Measurements from ENCODE around the gene CGB7.
"Not testable (repeated sequence)": the region's sequence is repeated elsewhere in the genome, so short reads cannot be mapped to it uniquely, and the experiment has no call there.

CGB7 gene

DNA sequence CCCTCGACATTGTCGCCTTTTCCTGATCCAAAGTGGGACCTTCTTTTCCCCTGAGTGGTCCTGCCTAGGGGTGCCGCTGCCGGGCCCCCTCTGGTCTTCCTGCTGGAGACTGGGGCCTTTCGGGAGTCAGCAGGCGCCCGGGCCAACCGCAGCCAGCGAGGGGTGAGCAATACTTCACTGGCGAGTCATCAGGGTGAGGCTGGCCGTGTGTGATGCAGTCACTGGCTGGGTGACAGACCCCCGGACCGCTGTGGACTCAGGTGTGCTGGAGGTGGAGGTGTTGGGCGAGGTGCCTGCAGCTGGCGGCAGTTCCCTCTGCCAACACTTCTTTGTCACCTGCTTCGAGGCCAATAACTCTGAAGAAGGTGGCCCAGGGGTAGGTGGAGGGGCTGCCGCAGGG, 15.4 kb downstream of the CGB7 start:
- 0 out of 2 replicates have a peak, but pooled peaks cover 11% of the 10 kb centered on the region for H3K4me1 ChIP-seq
- H4K20me1 ChIP-seq = no peaks in the 10 kb centered on the region
- no peak for TF ChIP-seq Cebpa-rat (IDR thresholded peaks at IDR 0.05)
- H3K4me3 ChIP-seq = no peak overlapping the region
- no peaks in the 10 kb centered on the region for H3K36me3 ChIP-seq
- H3K27ac ChIP-seq = no peak overlapping the region
- no peak overlapping the region for H3K4me2 ChIP-seq
- no peaks in the 10 kb centered on the region for H3K27me3 ChIP-seq
- H3K9ac ChIP-seq = no peak overlapping the region
- H3K9me3 ChIP-seq = no peaks in the 10 kb centered on the region

DNA sequence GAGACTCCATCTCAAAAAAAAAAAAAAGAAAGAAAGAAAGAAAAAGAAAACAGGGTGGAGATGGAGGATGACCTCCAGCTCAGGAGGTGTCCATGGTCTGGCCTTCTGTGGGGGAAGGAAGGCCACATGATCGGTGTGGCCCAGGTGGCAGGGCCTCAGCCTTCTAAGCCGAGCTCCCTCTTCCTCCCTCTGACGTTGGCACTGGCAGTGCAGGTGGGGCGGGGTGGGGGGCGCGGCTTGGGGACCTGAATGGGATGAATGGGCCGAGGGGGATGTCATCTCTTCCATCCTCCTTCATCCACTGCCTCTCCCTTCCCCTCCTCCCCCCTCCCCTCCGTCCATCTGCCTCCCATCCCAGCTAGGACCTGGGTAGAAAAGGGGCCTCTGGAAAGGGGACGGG, 17.8 kb downstream of the CGB7 start:
- H3K4me2 ChIP-seq = peak overlapping the region; percentile 37; the same call in 1 of the 2 replicates
- H3K36me3 ChIP-seq, H3K4me3 ChIP-seq, H3K9me3 ChIP-seq, H3K9ac ChIP-seq, H3K27ac ChIP-seq, H4K20me1 ChIP-seq, H3K27me3 ChIP-seq: not testable (repeated sequence)
- 0 out of 2 replicates have a peak, but pooled peaks cover 11% of the 10 kb centered on the region for H3K4me1 ChIP-seq

DNA sequence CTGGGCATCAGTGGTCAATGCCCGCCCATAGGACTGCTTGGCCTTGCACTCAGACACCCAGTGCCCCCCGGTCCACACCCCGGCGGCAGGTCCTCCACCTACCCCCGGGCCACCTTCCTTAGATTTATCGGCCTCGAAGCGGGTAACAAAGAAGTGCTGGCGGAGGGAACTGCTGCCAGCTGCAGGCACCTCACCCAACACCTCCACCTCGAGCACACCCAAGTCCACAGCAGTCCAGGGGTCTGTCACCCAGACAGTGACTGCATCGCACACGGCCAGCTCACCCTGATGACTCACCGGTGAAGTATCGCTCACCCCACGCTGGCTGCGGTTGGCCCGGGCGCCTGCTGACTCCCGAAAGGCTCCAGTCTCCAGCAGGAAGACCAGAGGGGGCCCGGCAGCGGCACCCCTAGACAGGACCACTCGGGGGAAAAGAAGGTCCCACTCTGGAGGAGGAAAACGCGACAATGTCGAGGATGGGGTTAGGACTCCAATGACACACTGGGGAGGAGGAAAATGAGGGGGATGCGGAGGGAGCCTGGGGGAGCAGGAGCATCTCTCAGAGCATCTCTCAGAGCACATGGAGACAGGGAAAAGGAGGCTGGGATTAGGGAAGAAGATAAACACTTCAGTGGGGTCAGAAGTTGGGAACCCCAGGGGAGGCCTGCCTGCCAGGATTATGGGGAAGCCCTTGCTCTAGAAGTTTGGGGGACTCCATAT, 18.8 kb downstream of the CGB7 start:
- Histone ChIP-seq H3K4me2 (peak overlapping the region; percentile 37; the same call in 1 of the 2 replicates), H3K4me1 (0 out of 2 replicates have a peak, but pooled peaks cover 11% of the 10 kb centered on the region)
- not testable (repeated sequence) for H3K27me3 ChIP-seq, H3K27ac ChIP-seq, H3K9me3 ChIP-seq, H3K4me3 ChIP-seq, H4K20me1 ChIP-seq, H3K36me3 ChIP-seq, H3K9ac ChIP-seq

DNA sequence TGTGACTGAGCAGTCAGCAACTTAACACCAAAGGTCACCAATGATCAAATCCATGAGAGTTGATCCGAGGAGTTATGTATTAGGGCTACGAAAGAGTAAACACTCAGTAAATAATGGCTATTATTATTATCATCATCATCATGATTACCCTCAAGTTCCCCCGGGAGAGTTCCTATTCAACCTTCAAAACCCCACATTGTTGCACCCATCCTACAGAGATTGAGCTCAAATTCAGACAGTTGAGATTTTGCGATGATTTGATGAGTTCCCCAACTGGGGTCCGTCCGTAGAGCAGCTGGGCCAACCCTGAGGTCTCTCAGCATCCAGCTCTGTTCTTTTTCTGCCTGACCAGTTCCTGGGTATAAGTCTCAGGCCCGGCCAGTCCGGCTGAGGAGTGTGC, 19.4 kb downstream of the CGB7 start:
- H4K20me1 ChIP-seq, H3K27ac ChIP-seq, H3K9me3 ChIP-seq, H3K4me2 ChIP-seq, H3K9ac ChIP-seq, H3K4me3 ChIP-seq, H3K27me3 ChIP-seq, H3K36me3 ChIP-seq: not testable (repeated sequence)
- H3K4me1 ChIP-seq = 0 out of 2 replicates have a peak, but pooled peaks cover 11% of the 10 kb centered on the region

DNA sequence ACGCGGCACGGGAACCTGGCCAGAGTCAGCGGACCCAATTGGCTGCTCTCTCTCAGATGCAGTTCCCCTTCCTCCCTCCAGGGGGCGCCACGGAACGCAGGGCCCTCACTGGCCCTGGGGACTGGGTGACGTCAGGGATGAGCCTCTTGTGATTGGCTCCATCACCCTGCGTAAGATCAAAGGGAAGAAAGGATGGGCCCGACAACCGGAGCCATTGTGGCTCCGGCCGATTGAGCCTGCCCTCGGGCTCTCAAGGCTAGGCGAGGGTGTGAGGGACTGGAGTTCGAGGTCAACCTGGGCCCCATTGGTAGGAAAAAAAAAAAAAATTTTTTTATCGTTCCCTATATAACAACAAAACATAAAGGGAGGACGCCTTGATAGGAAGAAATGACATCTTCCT, 20.7 kb downstream of the CGB7 start, which contains the start of gene CGB1:
TSS of gene CGB1 (minus strand) at position 81 of the 400 bp plus-strand sequence. CDS start 184 bp downstream, outside the sequence.
- H4K20me1 ChIP-seq, H3K27ac ChIP-seq, H3K4me2 ChIP-seq, H3K9ac ChIP-seq, H3K4me3 ChIP-seq, H3K27me3 ChIP-seq, H3K36me3 ChIP-seq, H3K9me3 ChIP-seq: not testable (repeated sequence)
- H3K4me1 ChIP-seq = 0 out of 2 replicates have a peak, but pooled peaks cover 11% of the 10 kb centered on the region

DNA sequence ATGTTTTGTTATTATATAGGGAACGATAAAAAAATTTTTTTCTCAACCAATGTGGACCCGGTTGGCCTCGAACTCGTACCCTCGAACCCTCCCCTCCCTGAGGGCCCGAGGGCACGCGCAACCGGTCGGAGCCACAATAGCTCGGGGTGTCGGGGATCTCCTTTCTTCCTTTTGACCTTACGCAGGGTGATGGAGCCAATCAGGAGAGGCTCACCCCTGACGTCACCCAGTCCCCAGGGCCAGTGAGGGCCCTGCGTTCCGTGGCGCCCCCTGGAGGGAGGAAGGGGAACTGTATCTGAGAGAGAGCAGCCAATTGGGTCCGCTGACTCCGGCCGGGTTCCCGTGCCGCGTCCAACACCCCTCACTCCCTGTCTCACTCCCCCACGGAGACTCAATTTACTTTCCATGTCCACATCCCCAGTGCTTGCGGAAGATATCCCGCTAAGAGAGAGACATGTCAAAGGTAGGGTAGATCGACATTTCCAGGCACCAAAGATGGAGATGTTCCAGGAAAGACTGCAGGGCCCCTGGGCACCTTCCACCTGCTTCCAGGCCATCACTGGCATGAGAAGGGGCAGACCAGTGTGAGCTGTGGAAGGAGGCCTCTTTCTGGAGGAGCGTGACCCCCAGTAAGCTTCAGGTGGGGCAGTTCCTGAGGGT, 25.8 kb downstream of the CGB7 start, which contains the start of gene CGB2:
TSS of gene CGB2 (plus strand) at position 249 of the 660 bp plus-strand sequence. CDS start at position 455, 206 bp downstream.
- not testable (repeated sequence) for H3K4me2 ChIP-seq, H3K36me3 ChIP-seq, H3K4me1 ChIP-seq, H3K27ac ChIP-seq, H3K9ac ChIP-seq, H4K20me1 ChIP-seq, H3K4me3 ChIP-seq, H3K9me3 ChIP-seq, H3K27me3 ChIP-seq

DNA sequence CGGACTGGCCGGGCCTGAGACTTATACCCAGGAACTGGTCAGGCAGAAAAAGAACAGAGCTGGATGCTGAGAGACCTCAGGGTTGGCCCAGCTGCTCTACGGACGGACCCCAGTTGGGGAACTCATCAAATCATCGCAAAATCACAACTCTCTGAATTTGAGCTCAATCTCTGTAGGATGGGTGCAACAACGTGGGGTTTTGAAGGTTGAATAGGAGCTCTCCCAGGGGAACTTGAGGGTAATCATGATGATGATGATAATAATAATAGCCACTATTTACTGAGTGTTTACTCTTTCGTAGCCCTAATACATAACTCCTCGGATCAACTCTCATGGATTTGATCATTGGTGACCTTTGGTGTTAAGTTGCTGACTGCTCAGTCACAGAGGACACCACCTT, 27.2 kb downstream of the CGB7 start:
- H3K4me2 ChIP-seq, H3K9ac ChIP-seq, H3K27me3 ChIP-seq, H3K36me3 ChIP-seq, H3K9me3 ChIP-seq, H3K4me1 ChIP-seq, H3K27ac ChIP-seq, H4K20me1 ChIP-seq, H3K4me3 ChIP-seq: not testable (repeated sequence)

DNA sequence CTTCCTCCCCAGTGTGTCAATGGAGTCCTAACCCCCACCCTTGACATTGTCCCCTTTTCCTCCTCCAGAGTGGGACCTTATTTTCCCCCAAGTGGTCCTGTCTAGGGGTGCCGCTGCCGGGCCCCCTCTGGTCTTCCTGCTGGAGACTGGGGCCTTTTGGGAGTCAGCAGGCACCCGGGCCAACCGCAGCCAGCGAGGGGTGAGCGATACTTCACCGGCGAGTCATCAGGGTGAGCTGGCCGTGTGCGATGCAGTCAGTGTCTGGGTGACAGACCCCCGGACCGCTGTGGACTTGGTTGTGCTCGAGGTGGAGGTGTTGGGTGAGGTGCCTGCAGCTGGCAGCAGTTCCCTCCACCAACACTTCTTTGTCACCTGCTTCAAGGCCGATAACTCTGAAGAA, 27.8 kb downstream of the CGB7 start:
- not testable (repeated sequence) for H3K4me1 ChIP-seq, H3K27ac ChIP-seq, H3K4me2 ChIP-seq, H3K4me3 ChIP-seq, H3K9me3 ChIP-seq, H3K36me3 ChIP-seq, H3K27me3 ChIP-seq, H3K9ac ChIP-seq, H4K20me1 ChIP-seq

DNA sequence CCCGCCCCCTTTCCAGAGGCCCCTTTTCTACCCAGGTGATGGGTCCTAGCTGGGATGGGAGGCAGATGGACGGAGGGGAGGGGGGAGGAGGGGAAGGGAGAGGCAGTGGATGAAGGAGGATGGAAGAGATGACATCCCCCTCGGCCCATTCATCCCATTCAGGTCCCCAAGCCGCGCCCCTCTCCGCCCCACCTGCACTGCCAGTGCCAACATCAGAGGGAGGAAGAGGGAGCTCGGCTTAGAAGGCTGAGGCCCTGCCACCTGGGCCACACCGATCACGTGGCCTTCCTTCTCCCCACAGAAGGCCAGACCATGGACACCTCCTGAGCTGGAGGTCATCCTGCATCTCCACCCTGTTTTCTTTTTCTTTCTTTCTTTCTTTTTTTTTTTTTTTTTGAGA, 28.9 kb downstream of the CGB7 start:
- H3K9me3 ChIP-seq, H3K4me3 ChIP-seq, H4K20me1 ChIP-seq, H3K4me1 ChIP-seq, H3K4me2 ChIP-seq, H3K36me3 ChIP-seq, H3K27ac ChIP-seq, H3K27me3 ChIP-seq, H3K9ac ChIP-seq: not testable (repeated sequence)

DNA sequence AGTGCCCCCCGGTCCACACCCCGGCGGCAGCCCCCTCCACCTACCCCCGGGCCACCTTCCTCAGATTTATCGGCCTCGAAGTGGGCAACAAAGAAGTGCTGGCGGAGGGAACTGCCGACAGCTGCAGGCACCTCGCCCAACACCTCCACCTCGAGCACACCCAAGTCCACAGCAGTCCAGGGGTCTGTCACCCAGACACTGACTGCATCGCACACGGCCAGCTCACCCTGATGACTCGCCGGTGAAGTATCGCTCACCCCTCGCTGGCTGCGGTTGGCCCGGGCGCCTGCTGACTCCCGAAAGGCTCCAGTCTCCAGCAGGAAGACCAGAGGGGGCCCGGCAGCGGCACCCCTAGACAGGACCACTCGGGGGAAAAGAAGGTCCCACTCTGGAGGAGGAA, 31.9 kb downstream of the CGB7 start:
- not testable (repeated sequence) for H3K9me3 ChIP-seq, H3K4me3 ChIP-seq, H3K27me3 ChIP-seq, H3K4me2 ChIP-seq, H4K20me1 ChIP-seq, H3K36me3 ChIP-seq, H3K9ac ChIP-seq, H3K27ac ChIP-seq
- peaks cover 12% of the 10 kb centered on the region for H3K4me1 ChIP-seq

DNA sequence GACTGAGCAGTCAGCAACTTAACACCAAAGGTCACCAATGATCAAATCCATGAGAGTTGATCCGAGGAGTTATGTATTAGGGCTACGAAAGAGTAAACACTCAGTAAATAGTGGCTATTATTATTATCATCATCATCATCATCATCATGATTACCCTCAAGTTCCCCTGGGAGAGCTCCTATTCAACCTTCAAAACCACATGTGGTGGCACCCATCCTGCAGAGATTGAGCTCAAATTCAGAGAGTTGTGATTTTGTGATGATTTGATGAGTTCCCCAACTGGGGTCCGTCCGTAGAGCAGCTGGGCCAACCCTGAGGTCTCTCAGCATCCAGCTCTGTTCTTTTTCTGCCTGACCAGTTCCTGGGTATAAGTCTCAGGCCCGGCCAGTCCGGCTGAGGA, 32.5 kb downstream of the CGB7 start:
- not testable (repeated sequence) for H3K36me3 ChIP-seq, H3K4me2 ChIP-seq, H3K27ac ChIP-seq, H4K20me1 ChIP-seq, H3K27me3 ChIP-seq, H3K4me3 ChIP-seq, H3K9ac ChIP-seq, H3K9me3 ChIP-seq
- H3K4me1 ChIP-seq = peaks cover 17% of the 10 kb centered on the region

DNA sequence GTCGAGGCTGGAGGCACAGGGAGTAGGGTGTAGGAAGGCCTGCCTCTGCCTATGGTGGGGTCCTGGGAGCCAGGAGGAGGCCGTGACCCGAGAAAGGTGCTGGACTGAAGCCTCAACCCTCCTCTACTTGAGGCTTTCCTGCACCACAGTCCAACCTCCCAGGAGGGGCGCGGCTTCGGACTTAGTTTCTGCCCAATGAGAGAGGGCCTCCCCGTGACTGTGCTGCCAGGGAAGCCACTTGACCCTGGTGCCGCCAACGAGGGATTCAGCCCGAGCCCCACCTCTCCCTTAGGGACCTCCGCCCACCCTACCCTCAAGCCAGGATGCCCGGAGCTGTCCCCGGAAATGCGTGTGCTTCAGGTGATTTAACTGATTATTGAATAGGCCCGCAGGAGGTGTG, 33.3 kb downstream of the CGB7 start, which contains the start of gene CGB3:
TSS of gene CGB3 (minus strand) at position 101 of the 400 bp plus-strand sequence. CDS start 362 bp downstream, outside the sequence.
- H4K20me1 ChIP-seq, H3K9me3 ChIP-seq, H3K4me3 ChIP-seq, H3K4me2 ChIP-seq, H3K27ac ChIP-seq, H3K36me3 ChIP-seq, H3K9ac ChIP-seq: not testable (repeated sequence)
- peaks cover 18% of the 10 kb centered on the region for H3K27me3 ChIP-seq
- peaks cover 24% of the 10 kb centered on the region for H3K4me1 ChIP-seq

All from BLaER1 (cell line).